ENCODE results near the gene PREB. TPM values are rescaled to one million over a fixed set of nuclear protein-coding genes. Genes with fewer than 3 reads are reported as not detected.

The PREB gene
- total and polyA plus RNA-seq, 2 of the 13 experiments (the other 11 are each of a cell fraction or from before 2014, with no cell fraction given) = 112 to 192 TPM

DNA sequence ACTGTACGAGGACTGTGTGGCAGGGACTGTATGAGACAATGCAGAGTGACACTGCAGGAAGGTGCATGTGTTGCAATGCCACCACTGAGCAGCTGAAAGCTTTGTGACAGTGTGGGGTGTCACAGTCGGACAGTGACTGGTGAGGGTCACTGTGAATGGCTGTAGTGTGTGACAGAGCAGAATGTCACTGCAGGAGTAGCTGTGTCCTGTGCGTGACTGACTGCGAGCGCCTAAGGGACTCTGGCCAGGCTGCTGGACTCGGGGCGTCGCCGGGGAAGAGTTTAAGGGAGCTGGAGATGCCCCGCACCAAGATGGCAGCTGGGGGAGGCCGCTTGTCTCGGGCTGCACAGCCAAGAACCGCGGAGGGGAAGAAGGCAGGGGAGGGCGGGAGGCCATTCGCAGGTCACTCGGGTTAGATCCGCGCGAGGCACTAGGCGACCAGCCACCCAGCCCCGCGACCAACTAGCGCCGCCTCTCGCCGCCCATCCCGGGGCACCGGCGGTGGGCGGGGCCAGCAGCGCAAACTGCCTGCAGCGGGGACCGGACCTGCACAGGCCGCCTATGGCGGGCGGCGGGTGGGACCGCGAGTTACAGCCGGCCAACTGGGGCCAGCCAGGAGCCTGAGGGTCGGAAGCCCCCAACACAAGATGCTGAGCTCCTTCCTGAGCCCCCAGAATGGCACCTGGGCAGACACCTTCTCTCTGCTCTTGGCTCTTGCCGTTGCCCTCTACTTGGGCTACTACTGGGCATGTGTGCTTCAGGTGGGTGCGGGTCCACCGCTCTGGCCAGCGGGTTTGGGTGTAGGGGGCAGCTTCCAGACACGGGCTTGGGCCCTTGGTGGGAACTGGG lies 10.9 kb downstream of the PREB start, which contains the start of gene ABHD1 (continued):
- TF ChIP-seq, protein P1, sequence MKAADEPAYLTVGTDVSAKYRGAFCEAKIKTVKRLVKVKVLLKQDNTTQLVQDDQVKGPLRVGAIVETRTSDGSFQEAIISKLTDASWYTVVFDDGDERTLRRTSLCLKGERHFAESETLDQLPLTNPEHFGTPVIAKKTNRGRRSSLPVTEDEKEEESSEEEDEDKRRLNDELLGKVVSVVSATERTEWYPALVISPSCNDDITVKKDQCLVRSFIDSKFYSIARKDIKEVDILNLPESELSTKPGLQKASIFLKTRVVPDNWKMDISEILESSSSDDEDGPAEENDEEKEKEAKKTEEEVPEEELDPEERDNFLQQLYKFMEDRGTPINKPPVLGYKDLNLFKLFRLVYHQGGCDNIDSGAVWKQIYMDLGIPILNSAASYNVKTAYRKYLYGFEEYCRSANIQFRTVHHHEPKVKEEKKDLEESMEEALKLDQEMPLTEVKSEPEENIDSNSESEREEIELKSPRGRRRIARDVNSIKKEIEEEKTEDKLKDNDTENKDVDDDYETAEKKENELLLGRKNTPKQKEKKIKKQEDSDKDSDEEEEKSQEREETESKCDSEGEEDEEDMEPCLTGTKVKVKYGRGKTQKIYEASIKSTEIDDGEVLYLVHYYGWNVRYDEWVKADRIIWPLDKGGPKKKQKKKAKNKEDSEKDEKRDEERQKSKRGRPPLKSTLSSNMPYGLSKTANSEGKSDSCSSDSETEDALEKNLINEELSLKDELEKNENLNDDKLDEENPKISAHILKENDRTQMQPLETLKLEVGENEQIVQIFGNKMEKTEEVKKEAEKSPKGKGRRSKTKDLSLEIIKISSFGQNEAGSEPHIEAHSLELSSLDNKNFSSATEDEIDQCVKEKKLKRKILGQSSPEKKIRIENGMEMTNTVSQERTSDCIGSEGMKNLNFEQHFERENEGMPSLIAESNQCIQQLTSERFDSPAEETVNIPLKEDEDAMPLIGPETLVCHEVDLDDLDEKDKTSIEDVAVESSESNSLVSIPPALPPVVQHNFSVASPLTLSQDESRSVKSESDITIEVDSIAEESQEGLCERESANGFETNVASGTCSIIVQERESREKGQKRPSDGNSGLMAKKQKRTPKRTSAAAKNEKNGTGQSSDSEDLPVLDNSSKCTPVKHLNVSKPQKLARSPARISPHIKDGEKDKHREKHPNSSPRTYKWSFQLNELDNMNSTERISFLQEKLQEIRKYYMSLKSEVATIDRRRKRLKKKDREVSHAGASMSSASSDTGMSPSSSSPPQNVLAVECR (CRISPR knock-in tag; IDR thresholded peaks at IDR 0.05; ENCODE audit: borderline replicate concordance) = peak; percentile 72
- TF ChIP-seq SOX5 (CRISPR knock-in tag; IDR thresholded peaks at IDR 0.05; ENCODE audit: borderline replicate concordance) (no peak), FOSL2 (CRISPR knock-in tag; IDR thresholded peaks at IDR 0.05) (peak; percentile 2; the same call in 1 of the 2 replicates), ZSCAN21 (CRISPR knock-in tag; IDR thresholded peaks at IDR 0.05; ENCODE audit: borderline replicate concordance) (0 out of 2 replicates have a peak, but pooled peaks have one; percentile 86), FLYWCH1 (CRISPR knock-in tag; IDR thresholded peaks at IDR 0.05) (no peak), MAZ (IDR thresholded peaks at IDR 0.05; ENCODE audit: borderline replicate concordance, low read depth, low read length) (no peak), MAZ (CRISPR knock-in tag; IDR thresholded peaks at IDR 0.05; ENCODE audit: low read depth) (peak; percentile 67), TGIF2 (CRISPR knock-in tag; IDR thresholded peaks at IDR 0.05) (peak; percentile 85)
- TF ChIP-seq, protein P2, sequence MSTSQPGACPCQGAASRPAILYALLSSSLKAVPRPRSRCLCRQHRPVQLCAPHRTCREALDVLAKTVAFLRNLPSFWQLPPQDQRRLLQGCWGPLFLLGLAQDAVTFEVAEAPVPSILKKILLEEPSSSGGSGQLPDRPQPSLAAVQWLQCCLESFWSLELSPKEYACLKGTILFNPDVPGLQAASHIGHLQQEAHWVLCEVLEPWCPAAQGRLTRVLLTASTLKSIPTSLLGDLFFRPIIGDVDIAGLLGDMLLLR (CRISPR knock-in tag; IDR thresholded peaks at IDR 0.05) = no peak
- TF ChIP-seq, protein P3, sequence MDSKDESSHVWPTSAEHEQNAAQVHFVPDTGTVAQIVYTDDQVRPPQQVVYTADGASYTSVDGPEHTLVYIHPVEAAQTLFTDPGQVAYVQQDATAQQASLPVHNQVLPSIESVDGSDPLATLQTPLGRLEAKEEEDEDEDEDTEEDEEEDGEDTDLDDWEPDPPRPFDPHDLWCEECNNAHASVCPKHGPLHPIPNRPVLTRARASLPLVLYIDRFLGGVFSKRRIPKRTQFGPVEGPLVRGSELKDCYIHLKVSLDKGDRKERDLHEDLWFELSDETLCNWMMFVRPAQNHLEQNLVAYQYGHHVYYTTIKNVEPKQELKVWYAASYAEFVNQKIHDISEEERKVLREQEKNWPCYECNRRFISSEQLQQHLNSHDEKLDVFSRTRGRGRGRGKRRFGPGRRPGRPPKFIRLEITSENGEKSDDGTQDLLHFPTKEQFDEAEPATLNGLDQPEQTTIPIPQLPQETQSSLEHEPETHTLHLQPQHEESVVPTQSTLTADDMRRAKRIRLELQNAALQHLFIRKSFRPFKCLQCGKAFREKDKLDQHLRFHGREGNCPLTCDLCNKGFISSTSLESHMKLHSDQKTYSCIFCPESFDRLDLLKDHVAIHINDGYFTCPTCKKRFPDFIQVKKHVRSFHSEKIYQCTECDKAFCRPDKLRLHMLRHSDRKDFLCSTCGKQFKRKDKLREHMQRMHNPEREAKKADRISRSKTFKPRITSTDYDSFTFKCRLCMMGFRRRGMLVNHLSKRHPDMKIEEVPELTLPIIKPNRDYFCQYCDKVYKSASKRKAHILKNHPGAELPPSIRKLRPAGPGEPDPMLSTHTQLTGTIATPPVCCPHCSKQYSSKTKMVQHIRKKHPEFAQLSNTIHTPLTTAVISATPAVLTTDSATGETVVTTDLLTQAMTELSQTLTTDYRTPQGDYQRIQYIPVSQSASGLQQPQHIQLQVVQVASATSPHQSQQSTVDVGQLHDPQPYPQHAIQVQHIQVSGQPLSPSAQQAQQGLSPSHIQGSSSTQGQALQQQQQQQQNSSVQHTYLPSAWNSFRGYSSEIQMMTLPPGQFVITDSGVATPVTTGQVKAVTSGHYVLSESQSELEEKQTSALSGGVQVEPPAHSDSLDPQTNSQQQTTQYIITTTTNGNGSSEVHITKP (CRISPR knock-in tag; IDR thresholded peaks at IDR 0.05; ENCODE audit: low read depth) = no peak
- TF ChIP-seq, protein P4, sequence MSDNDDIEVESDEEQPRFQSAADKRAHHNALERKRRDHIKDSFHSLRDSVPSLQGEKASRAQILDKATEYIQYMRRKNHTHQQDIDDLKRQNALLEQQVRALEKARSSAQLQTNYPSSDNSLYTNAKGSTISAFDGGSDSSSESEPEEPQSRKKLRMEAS (IDR thresholded peaks at IDR 0.05) = peak; percentile 68

Data from HepG2 (cell line).